ENCODE measurements around the gene MPND. TPM values are rescaled to one million over a fixed set of nuclear protein-coding genes. Genes with fewer than 3 reads are reported as not detected.

The MPND gene
- total RNA-seq, 2 experiments from 2014 or later: 10.3 to 11.0 TPM

- TF ChIP-seq CTCF (IDR thresholded peaks at IDR 0.05): no peak
- Histone ChIP-seq H3K36me3 (ENCODE audit: insufficient read depth, low read length) (no peaks in the 10 kb centered on the region), H3K4me3 (ENCODE audit: low read length) (no peak overlapping the region), H3K27me3 (ENCODE audit: control insufficient read depth in 1 of 2, insufficient read depth in 2 of 2, low read length in 2 of 2) (no peaks in the 10 kb centered on the region), H3K4me1 (ENCODE audit: insufficient read depth, low read length) (peaks cover 31% of the 10 kb centered on the region), H3K9me3 (ENCODE audit: control insufficient read depth in 1 of 2, insufficient read depth in 1 of 2, low read length in 2 of 2) (peaks cover 0 to 8% of the 10 kb centered on the region in 2 experiments), H3K27ac (ENCODE audit: low read depth in 1 of 2, low read length in 2 of 2) (no peak overlapping the region)
- intact Hi-C loops (cut with DNase I, micrococcal nuclease): loop anchor here in 1 of 2 experiments (5.0 kb wide), 3 partner anchors 83 to 142 kb away; partner anchors contain the start of genes HDGFL2, UBXN6 and YJU2
- peak overlapping the region; percentile 34 for H3K4me3 Mint-ChIP-seq
- peak overlapping the region; percentile 30 for H3K27ac Mint-ChIP-seq
- H3K36me3 Mint-ChIP-seq (ENCODE audit: low read depth): peaks cover 4% of the 10 kb centered on the region
- no peaks in the 10 kb centered on the region for H3K27me3 Mint-ChIP-seq
- peaks cover under 1% of the 10 kb centered on the region for H3K9me3 Mint-ChIP-seq
- DNase-seq (peak in 1 of 14 experiments; percentile 44), ATAC-seq (ENCODE audit: poor library complexity) (no peak)
- peaks cover 25% of the 10 kb centered on the region for H3K4me1 Mint-ChIP-seq (ENCODE audit: low read depth)
- ChIA-PET CTCF (no interaction called here), POLR2A (interaction anchor here (2.1 kb wide), 1 partner anchor 13 kb away, joined by 12 read pairs; the partner anchor contains the start of gene MPND)
Observed at GRCh38 chr19:4329858-4330257, 13.5 kb upstream of the MPND start.

- Mint-ChIP-seq H3K9me3 (peaks cover 3% of the 10 kb centered on the region), H3K36me3 (ENCODE audit: low read depth) (no peaks in the 10 kb centered on the region), H3K27me3 (no peaks in the 10 kb centered on the region), H3K4me1 (ENCODE audit: low read depth) (peaks cover 22% of the 10 kb centered on the region), H3K27ac (no peak overlapping the region), H3K4me3 (peak overlapping the region; percentile 12)
- peaks cover 19% of the 10 kb centered on the region for H3K4me1 ChIP-seq (ENCODE audit: insufficient read depth, low read length)
- H3K27me3 ChIP-seq (ENCODE audit: control insufficient read depth in 1 of 2, insufficient read depth in 2 of 2, low read length in 2 of 2): no peaks in the 10 kb centered on the region
- H3K36me3 ChIP-seq (ENCODE audit: insufficient read depth, low read length): no peaks in the 10 kb centered on the region
- POLR2A ChIA-PET: no interaction called here
- intact Hi-C loops (cut with DNase I, micrococcal nuclease): no loop called here
- no peak overlapping the region for H3K27ac ChIP-seq (ENCODE audit: low read depth in 1 of 2, low read length in 2 of 2)
- no peak overlapping the region for H3K4me3 ChIP-seq (ENCODE audit: low read length)
- no peak for ATAC-seq (ENCODE audit: poor library complexity)
- no peaks in the 10 kb centered on the region for H3K9me3 ChIP-seq (ENCODE audit: control insufficient read depth in 1 of 2, insufficient read depth in 1 of 2, low read length in 2 of 2)
- DNase-seq: no peak
- CTCF ChIA-PET: no interaction called here
- TF ChIP-seq CTCF (IDR thresholded peaks at IDR 0.05): no peak
Observed at GRCh38 chr19:4334929-4335570, 8.3 kb upstream of the MPND start.

GRCh38 chr19:4337906-4338440, 5.4 kb upstream of the MPND start:
- H3K4me3 ChIP-seq (ENCODE audit: low read length): peak overlapping the region; percentile 56
- H3K4me1 ChIP-seq (ENCODE audit: insufficient read depth, low read length): peaks cover 28% of the 10 kb centered on the region
- no peaks in the 10 kb centered on the region for H3K27me3 ChIP-seq (ENCODE audit: control insufficient read depth in 1 of 2, insufficient read depth in 2 of 2, low read length in 2 of 2)
- H3K36me3 ChIP-seq (ENCODE audit: insufficient read depth, low read length): no peaks in the 10 kb centered on the region
- Mint-ChIP-seq H3K4me3 (peak overlapping the region; percentile 84), H3K36me3 (ENCODE audit: low read depth) (peaks cover 5% of the 10 kb centered on the region), H3K4me1 (ENCODE audit: low read depth) (peaks cover 34% of the 10 kb centered on the region), H3K27ac (peak overlapping the region; percentile 76), H3K27me3 (no peaks in the 10 kb centered on the region), H3K9me3 (peaks cover 3% of the 10 kb centered on the region)
- intact Hi-C loops (cut with DNase I, micrococcal nuclease): no loop called here
- ChIA-PET POLR2A (interaction anchor here (0.8 to 1.5 kb wide), 2 partner anchors 10 to 62 kb away, joined by 3 to 9 read pairs; partner anchors contain the start of gene SH3GL1), CTCF (interaction anchor here (1.5 kb wide), 1 partner anchor 14 kb away, joined by 5 read pairs; no protein-coding TSS in a partner anchor)
- DNase-seq (peak in 1 of 14 experiments; percentile 16), ATAC-seq (ENCODE audit: poor library complexity) (no peak)
- H3K27ac ChIP-seq (ENCODE audit: low read depth in 1 of 2, low read length in 2 of 2): peak overlapping the region in 1 of 2 donors; percentile 29
- no peaks in the 10 kb centered on the region for H3K9me3 ChIP-seq (ENCODE audit: control insufficient read depth in 1 of 2, insufficient read depth in 1 of 2, low read length in 2 of 2)
- TF ChIP-seq CTCF (IDR thresholded peaks at IDR 0.05): no peak
